Hypothalamus (tissue), 51 donors: ENCODE measurements around the gene ZXDC.
A peak's percentile ranks its signal among the peaks of the same experiment; 100 is the strongest.

Source experiments
- DNase-seq, 51 donors: peaks; one replicate each; lab custom pipeline; 2025; lab: John Stamatoyannopoulos, UW

The ZXDC gene

DNA sequence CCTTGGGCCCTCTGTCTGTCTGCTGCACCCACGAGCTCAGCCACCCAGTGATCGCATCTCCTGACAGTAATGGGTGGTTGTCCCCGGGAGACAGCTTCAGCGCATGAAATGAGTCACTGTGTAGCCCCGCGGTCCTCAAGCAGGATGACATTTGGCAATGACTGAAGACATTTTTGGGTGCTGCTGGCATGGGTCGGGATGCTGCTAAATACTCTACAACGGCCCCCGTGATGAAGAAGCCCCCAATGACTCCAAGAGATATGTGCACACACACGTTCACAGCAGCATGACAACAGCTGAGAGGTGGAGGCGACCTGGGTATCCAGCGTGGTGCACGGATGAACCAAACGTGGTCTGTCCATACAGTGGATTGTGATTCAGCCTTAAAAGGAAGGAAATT is 17.4 kb upstream of the ZXDC start:
- DNase-seq, result no peak

DNA sequence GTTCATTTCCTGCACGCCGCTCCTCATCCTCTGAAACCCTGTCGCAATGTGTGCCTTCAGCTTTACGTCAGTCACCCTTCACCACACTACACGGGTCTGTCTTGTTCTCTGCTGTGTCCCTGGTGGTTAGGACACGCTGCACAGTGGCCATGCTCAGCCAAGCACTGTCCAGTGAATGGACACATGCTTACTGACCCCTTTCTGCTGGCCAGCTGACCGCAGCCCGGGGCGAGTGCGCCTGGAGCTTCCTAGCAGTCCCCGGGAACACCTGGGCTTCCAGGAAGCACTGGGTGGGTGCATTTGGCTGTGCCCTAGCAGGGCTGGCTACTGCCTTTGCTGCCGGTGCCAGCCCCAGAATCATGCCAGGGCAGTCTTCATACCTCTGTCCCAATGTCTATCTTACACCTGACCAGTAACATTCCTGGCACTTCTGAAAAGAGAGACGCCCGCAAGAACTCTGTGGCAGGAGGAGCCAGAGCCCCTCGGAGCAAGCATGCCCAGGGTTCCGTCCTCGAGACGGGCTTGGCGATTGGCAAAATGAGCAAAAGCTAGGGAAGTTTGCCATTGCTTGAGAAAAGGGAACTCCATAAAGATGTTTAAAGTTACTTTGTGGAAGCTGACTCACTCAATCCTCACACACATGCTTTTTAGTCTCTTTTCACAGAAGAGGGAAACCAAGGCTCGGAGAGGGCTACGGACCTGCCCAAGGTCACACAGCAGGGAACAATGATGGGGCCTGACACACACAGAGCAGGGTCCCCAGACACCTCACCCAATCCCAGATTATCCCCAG is 15.7 kb upstream of the ZXDC start:
- no peak for DNase-seq

DNA sequence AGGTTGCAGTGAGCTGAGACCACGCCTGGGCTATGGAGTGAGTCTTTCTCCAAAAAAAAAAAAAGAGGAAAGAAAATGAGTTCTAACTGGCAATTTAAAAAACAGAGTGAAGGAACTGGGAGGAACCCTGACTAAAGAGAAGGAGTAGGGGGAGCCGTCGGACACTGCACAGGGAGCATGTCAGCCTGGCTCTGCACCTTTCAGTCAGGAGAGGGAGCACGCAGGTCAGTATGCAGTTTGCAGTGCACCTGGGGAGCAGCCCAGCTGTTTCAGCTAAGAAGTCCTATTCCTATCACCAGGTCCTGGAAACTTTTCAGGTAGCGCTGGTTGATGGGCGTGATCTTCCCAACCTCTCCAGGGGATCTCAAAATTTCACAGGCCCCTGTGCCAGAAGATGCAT is 14.9 kb upstream of the ZXDC start:
- DNase-seq, result no peak

DNA sequence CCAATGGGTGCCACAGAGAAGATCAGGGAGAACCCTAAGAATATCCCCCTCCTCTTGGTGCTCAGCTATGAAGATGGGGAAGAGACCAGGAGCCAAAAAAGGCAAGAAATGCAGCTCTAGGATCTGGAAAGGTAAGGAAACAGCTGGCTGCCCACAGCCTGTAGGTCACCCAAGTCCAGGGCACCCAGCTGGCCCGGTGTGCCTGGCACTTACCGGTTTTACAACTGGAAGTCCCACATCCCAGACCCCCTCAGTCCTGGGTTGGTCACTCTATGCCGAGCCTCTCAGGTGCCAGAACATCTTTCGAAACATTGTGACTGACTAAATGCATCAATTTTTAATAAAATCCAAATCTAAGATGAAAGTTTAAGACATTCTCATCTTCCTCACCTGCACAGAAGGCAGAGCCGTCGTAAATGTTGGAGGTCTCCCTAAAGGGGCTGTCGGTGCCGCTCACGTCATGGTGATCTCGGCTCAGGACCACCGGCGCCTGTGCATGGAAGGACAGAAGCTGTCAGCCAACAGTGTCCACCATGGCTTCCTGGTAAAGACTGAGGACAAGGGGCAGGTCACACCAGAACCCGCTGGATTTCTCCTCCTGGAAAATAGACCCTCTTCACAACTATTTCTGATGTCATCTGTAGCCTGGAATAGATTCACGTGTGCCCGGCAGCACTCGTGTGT is 13.3 kb upstream of the ZXDC start:
- DNase-seq, result no peak

DNA sequence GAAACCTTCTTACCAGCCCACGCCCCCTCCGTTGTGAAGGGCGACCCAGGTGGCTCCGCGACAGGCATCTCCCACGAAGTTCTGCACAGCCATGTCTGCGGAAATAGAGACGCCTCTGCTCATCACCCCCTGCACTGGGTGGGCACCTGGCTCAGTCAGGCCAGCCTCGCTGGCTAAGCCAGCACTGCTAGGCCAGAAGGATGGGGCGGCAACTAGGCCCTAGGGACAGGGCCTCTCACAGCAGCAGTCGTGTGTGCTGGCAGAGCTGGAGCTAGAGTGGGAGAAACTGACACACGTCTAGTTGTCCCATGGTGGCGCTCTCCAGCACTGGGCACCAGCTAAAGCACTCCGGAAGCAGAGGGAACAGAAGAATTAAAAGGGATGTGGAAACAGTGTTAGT is 12.5 kb upstream of the ZXDC start:
- DNase-seq, result no peak

DNA sequence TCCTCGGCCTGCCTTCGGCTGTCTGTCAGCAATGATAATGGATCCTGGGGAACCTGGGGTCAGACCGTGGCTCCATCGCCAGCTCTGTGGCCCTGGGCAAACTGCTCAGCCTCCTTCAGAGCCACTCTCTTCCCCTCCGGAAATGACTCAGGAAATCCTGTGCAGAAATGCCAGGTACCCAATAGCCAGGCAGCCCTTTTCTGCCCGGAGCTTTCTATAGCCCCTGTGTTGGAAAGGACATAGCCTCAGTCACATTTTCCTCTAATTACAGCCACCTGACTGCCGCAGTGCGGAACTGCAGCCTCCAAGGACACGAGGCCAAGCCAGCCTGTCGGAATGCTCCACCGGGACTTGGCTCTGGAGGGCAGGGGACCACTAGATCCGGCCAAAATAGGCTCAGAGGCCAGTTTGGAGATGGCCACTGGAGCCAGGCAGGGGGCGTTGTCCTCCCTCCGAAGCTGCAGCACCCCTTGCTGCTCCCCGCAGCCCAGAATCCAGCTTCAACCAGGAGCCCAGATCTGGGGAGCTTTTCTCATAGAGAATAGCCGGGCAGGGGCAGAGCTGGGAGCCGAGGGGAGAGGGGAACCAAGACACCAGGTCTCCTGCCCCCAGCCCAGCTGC is 11.6 kb upstream of the ZXDC start:
- peak in 5 of 51 donors; percentile 20 to 33 (median 25) for DNase-seq

DNA sequence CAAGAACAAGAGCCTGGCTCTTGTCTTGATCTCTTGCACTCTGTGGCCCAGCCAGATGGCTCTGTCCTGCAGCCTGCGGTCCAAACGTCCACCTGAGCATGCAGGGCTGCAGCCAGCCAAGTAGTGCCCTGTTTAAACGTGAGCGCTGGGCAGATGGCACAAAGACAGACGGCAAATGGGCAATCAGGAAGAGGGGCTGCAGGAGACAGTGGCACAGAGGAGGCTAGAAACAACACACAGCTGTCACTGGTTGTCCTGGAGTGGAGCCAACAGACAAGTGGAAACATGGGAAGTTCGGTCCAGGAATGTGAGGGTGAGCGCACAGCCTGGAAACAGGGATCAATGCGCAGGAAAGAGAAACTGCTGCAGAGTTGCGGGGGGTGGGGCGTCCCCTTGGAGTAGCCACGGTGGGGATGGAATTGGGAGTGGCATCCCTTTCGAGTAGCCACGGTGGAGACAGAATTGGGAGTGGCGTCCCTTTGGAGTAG is 10.7 kb upstream of the ZXDC start:
- DNase-seq, result no peak

DNA sequence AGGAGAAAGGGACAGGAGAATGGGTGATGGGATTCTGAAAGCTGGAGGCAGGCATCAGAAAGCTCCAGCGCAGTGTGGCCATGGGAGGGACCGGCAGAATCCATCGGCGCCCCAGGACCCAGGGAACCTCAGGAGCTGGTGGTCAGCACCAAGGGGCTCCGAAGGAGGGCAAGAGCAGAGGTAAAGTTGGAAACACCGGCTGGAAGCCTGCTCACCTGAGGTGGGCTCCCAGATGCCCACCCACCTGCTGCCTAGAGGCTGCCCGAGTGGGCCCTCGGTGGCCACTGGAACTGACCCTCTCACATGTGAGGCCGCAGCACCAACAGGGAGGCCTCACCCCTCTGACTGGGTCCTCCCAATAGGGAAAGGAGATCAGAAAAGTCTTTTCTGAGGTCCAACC is 10.3 kb upstream of the ZXDC start:
- no peak for DNase-seq

DNA sequence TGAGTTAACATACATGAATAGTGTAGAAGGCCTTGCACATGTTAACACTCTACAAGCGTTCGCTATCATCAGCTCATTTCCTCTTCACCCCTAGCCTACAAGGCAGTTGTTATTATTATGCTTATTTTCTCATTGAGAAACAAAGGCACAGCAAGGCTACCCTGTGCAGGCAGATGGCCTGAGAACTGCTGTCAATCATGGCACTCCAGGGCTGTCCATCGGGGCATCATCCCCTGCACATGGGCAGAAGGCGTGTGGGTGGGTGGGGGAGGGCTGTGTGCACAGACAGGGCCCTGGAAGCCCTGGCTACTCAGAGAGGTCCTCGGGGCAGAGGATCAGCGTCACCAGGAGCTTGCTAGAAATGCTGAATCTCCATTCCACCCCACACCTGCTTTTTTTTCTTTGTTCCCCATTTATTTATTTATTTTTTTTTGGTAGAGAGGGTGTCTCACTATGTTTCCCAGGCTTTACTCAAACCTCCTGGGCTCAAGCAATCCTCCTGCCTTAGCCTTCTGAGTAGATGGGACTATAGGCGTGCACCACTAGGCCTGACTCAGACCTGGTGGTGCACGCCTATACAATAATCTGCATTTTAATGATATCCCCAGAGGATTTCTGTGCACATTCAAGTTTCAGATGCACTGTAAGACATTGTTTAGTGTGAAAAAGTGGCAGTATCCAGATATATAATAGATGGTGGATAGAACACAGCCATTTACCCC is 9.6 kb upstream of the ZXDC start:
- DNase-seq, result no peak

DNA sequence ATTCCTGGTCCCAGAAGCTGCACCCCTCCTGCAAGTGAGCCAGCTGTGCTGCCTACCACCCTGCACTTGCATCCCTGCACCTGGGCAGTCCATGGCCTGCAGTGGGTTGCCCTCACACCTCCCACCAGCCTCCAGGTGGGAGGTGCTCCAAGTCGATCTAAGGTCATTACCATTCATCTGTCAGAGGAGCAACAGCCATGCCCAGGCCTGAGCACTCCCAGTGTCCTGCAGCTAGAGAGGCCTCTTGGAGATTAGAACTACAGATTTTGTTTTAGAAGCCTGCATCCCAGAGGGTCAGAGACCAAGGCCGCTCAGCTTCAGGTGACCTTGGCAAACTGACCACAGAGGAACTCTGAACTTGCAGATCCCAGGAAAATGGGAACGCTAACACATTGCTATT is 9.0 kb upstream of the ZXDC start:
- no peak for DNase-seq

DNA sequence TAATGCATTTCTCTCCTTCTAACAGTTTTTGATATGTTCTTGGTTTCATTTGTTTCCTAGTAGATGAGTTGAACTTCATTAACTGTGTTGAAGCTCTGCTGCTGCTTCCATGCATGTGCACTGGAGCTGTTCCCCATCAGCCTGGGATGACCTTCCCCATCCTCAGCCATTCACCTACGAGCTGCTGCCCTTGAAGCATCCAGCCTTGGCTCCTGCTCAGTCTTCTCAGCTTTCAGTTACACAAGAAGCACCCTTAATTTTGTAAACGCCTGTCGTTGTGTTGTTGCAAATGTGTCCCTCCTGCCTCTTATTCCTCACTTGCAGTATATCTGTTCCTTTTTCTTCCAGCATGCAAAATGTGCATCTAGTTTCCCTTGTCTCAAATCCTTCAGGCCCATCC is 8.5 kb upstream of the ZXDC start:
- DNase-seq, result no peak

DNA sequence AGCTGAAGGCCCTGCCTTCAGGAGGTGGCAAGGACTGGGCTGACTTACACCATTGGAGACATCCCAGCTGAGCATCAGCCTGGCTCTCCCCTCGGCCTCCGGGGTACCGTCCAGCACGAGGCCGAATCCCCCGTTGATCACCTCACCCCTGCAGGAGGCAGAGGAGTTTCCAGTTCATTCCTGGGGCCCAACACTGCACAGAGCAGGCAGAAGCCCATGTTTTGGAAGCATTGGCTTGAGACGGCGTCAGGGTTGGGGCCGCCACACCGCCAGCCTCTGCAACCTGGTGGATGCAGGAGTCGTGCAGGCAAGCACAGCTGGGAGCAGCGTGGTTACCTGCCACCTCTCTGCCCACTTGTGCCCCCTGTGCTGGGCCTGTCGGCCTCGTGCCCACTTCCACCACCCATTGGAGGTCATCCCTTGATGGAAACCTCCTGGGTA is 7.7 kb upstream of the ZXDC start:
- DNase-seq, result no peak

DNA sequence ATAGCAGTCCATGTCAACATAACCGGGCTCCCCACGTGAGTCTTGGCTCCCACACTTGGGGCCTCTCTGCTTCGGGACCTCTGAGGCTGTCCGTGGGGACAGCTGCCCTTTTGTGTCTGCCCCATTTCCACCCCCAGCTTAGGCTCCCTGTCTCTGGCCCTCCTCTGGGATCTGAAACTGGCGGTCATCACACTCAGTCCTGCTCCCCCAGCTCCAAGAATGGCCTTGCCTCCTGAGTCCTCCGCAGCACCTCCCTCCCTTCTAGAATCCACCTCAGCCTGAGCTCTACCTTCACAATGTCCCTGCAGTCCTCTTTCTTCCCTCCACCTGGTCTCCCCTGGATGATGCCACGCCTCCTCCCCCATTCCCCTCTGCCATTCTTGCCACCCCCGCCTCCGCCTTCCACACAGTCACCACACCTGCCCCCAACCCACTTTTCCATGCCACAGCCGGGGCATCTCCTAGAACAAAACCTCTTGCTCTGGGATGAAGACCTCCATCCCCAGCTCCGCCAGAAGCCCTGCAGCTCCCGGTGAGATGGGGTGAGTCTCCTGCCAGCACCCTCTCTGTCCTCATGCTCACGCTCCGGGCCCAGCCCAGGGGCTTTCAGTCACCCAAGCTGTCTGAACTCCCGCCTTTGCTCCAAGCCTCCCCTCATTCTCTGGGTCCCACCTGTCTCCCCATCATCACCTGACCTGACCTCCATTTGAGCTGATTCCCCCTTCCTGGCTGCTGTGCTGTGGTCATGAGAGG is 7.0 kb upstream of the ZXDC start:
- no peak for DNase-seq

DNA sequence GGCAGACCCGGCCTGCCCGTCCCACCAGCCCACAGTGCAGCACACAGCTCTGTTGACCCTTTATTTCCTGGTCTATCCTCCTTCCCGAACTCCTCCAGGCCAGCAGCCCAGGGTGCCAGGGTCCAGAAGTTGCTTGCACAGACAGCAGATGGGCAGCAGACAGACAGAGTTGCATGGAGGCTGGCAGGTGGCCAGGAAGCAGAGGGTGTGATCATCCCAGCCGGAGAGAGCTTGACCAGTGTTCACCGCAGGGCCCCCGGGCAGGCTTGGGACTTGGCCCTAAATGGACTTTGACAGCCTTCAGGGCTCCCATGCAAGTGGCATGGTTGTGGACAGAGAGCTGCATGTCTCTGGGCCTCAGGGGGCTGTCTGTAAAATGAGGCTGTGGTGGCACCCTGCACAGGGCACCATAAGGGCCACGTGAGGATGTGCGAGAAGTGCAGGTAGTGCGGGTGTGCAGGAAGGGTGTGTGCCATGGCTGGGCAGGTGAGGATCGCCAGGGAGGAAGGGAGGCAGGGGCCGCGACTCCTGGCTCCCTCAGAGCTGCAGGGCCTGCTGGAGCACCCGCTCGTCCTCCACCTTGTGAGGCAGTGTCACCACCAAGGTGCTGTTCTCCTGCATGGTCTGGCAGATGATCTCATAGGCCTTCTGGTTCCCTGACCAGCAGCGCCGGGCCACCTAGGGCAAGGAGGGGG is 6.3 kb upstream of the ZXDC start:
- DNase-seq, result no peak

DNA sequence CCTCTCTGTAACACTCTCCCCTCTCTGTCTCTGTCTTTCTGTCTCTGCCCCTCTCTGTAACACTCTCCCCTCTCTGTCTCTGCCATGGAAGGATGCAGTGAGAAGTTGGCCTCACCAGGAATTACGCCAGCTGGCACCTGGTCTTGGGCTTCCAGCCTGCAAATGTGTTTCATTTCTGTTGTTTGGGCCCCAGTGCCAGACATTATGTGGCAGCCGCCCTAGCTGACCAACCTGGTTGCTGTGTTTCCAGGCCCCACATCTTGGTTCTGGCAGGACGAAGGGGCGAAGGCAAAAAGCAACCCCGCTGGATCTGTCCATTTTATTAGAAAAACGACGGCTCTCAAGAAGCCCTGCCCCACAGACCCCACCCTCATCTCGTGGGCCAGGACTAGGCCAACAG is 5.2 kb upstream of the ZXDC start:
- DNase-seq, result peak in 4 of 51 donors; percentile 9 to 36 (median 16)

DNA sequence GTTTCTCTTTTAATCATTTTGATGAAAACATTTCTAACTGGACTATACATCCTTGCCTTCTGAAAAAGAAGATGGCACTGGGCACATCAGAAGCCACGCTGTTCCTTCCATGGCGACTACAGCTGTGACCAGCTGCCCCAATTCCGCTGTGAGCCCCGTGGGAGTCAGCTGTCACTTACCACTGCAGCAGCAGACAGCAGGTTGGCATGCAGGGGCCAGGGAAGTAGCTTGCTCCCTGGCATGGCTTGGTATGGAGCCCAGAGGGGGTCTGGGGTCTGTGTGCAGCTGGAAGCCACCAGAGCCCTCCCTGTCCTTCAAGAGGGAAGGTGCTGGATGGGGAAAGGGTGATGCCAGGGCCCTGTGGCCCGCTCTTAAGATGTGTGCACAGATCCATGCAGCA is 4.5 kb upstream of the ZXDC start:
- DNase-seq, result no peak

DNA sequence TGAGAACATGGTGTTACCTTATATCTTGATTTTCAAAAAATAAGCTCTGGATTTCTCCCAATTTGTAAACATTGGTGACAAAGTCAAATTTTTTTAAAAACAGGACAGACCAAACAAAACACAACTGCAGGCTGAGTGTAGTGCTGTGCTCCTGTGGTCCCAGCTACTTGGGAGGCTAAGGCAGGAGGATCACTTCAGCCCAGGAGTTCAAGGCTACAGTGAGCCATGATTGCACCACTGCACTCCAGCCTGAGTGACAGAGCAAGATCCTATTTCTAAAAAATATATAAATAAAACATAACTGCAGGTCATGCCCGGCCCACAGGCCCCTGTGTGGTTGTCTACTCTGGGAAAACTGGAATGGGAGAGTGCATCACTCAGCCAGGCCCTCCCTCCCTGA is 4.0 kb upstream of the ZXDC start:
- DNase-seq, result no peak

DNA sequence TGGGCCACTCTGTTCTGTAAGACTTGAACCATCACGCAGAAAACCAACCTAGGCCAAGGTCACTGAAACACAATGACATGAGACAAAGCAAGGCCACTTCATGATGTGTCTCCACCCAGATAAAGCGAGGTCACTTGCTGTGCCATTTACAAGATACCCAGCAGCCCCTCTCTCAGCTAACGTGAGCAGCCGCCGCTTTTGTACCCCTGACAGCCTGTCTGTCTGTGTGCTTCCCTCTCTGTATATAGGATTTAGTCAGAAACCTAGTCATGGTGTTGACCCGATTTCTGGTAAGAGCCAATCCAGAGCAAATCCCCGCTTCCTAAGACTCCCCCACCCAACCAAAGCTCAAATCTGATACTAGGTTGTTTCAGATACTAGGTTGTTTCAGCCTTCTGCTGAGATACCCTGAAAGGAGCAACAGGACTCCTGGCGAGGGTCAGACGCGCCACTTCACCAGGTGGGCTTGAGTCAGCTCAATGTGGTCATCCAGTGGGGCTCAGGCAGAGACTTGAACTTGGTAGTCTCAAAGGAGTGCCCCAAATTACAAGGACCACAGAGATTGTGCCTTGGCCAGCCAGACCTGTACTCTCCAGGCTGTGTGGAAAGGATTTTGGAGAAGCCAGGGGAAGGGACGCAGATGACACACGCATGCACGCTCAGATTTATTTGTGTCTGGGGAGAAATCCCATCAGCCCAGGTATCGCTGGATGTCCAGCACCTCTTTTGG is 3.1 kb upstream of the ZXDC start:
- no peak for DNase-seq

DNA sequence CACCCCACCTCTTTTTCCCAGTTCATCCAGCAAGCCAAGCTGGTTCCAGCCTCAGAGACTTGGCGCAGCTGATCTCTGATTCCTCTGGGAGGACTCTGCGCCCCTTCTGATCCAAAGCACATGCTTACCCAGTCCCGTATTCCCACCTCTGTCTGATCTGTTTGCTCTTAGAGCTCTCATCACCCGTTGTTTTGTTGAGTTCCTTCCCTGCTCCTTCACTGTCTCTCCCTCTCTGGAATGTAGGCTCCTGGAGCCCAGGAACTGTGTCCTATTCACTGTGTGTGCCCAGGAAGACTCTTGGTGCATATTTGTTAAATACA is 1.3 kb upstream of the ZXDC start:
- DNase-seq, result no peak
